KMS-11 (cell line): Measurements from ENCODE around the gene ARHGDIG.

ENCODE experiments used
- H2AFZ ChIP-seq: fragments of 200-600 bp; sonication (generic); 2 replicates; pipeline ENCODE4 v1.6.1; 2016; ENCODE audit warnings: antibody characterized with exemption, mixed run types, low read depth
- H3K27ac ChIP-seq: fragments of 200-600 bp; sonication (generic); 2 replicates; pipeline ENCODE4 v1.6.1; 2016; ENCODE audit warnings: mild to moderate bottlenecking, mixed run types
- H3K27me3 ChIP-seq: fragments of 200-600 bp; sonication (generic); 2 replicates; pipeline ENCODE4 v1.6.1; 2017; ENCODE audit warnings: mild to moderate bottlenecking, low read depth, mixed run types, moderate library complexity; ENCODE audit not compliant: insufficient read depth
- H3K36me3 ChIP-seq: fragments of 200-600 bp; sonication (generic); 2 replicates; pipeline ENCODE4 v1.6.1; 2017; ENCODE audit warnings: mild to moderate bottlenecking, mixed run types; ENCODE audit not compliant: insufficient read depth
- H3K4me1 ChIP-seq: fragments of 200-600 bp; sonication (generic); 2 replicates; pipeline ENCODE4 v1.6.1; 2016; ENCODE audit warnings: mild to moderate bottlenecking, low read depth, mixed run types; ENCODE audit not compliant: poor library complexity, severe bottlenecking
- H3K4me2 ChIP-seq: fragments of 200-600 bp; sonication (generic); 2 replicates; pipeline ENCODE4 v1.7.0; 2016; ENCODE audit warnings: mild to moderate bottlenecking, mixed run types
- H3K4me3 ChIP-seq: fragments of 200-600 bp; sonication (generic); IDR thresholded peaks from 2 replicates; pipeline ENCODE4 v1.6.1; 2017; ENCODE audit warnings: low read depth, low read length, mixed read lengths; ENCODE audit not compliant: insufficient read depth
- H3K79me2 ChIP-seq: fragments of 200-600 bp; sonication (generic); 2 replicates; pipeline ENCODE4 v1.6.1; 2016; ENCODE audit warnings: low read depth, mixed run types; ENCODE audit not compliant: insufficient read depth
- H3K9ac ChIP-seq: fragments of 200-600 bp; sonication (generic); 2 replicates; pipeline ENCODE4 v1.6.1; 2016; ENCODE audit warnings: mild to moderate bottlenecking, mixed run types
- H4K20me1 ChIP-seq: fragments of 200-600 bp; sonication (generic); 2 replicates; pipeline ENCODE4 v1.6.1; 2016; ENCODE audit warnings: mild to moderate bottlenecking, mixed run types; ENCODE audit not compliant: insufficient read depth
- TF ChIP-seq, protein P1 (sequence below): fragments of 200-600 bp; sonication (generic); conservative IDR thresholded peaks from 2 replicates; pipeline ENCODE4 v1.6.1; 2017; ENCODE audit warnings: low read depth, mild to moderate bottlenecking, antibody characterized with exemption, low read length, moderate library complexity, mixed read lengths

The ARHGDIG gene

DNA sequence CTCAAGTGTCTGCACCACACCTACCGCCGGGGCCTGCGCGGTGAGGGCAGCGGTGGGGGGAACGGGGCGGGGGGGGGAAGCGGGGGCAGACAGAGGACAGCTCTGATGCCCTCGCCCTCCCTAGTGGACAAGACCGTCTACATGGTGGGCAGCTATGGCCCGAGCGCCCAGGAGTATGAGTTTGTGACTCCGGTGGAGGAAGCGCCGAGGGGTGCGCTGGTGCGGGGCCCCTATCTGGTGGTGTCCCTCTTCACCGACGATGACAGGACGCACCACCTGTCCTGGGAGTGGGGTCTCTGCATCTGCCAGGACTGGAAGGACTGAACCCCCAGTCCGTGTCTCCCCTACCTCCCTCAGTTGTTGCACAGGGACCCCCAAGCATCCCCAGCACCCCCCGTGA, 2.1 kb downstream of the ARHGDIG start:
- Histone ChIP-seq H2AFZ (no peak overlapping the region), H3K4me1 (peaks cover 4% of the 10 kb centered on the region), H3K27me3 (peaks cover 15% of the 10 kb centered on the region; the same call in 1 of the 2 replicates), H4K20me1 (no peaks in the 10 kb centered on the region), H3K4me3 (no peak overlapping the region), H3K27ac (no peak overlapping the region), H3K4me2 (no peak overlapping the region), H3K9ac (no peak overlapping the region), H3K79me2 (no peaks in the 10 kb centered on the region), H3K36me3 (no peaks in the 10 kb centered on the region; the same call in 1 of the 2 replicates)
- TF ChIP-seq, protein P1, sequence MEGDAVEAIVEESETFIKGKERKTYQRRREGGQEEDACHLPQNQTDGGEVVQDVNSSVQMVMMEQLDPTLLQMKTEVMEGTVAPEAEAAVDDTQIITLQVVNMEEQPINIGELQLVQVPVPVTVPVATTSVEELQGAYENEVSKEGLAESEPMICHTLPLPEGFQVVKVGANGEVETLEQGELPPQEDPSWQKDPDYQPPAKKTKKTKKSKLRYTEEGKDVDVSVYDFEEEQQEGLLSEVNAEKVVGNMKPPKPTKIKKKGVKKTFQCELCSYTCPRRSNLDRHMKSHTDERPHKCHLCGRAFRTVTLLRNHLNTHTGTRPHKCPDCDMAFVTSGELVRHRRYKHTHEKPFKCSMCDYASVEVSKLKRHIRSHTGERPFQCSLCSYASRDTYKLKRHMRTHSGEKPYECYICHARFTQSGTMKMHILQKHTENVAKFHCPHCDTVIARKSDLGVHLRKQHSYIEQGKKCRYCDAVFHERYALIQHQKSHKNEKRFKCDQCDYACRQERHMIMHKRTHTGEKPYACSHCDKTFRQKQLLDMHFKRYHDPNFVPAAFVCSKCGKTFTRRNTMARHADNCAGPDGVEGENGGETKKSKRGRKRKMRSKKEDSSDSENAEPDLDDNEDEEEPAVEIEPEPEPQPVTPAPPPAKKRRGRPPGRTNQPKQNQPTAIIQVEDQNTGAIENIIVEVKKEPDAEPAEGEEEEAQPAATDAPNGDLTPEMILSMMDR, result no peak

DNA sequence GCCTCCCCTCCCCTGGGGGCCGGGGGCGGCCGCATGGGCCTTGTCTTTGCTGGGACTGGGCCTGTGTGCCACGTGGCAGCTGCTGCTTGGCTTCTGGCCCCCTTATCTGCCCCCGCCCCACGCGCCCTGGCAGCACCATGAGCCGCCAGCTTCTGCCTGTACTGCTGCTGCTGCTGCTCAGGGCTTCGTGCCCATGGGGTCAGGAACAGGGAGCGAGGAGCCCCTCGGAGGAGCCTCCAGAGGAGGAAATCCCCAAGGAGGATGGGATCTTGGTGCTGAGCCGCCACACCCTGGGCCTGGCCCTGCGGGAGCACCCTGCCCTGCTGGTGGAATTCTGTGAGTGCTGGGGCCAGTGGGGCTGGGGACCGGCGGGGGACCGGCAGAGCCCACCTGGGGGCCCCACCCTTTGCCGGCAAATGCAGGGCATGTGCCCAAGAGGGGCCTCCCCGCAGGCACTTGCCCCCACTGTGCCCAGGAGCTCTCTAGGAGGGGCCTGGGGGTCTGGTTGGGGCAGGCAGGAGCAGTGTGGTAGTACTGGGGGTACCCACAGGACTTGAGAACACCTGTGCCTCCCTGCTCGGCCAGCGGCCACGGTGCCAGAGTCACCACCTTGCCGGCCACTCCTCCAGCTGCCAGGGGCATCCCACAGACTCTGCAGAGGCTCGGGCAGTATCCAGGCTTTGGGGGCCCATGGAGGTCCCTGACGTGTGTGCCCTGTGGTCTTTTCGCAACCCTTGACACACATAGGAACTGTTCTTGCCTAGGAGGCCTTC, 2.8 kb downstream of the ARHGDIG start, which contains the start of gene PDIA2:
Gene PDIA2, plus strand, starts transcription at position 132 of the 773 bp plus-strand sequence. Its CDS starts 6 bp downstream, at position 138.
- Histone ChIP-seq H3K36me3 (no peaks in the 10 kb centered on the region; the same call in 1 of the 2 replicates), H2AFZ (no peak within 1 kb of the TSS), H3K27me3 (peaks cover 15% of the 10 kb centered on the region; the same call in 1 of the 2 replicates), H3K9ac (no peak within 1 kb of the TSS), H3K4me3 (no peak within 1 kb of the TSS), H3K27ac (no peak within 1 kb of the TSS), H4K20me1 (no peaks in the 10 kb centered on the region), H3K79me2 (no peaks in the 10 kb centered on the region), H3K4me1 (peaks cover 4% of the 10 kb centered on the region), H3K4me2 (no peak within 1 kb of the TSS)
- TF ChIP-seq, protein P1, result no peak

DNA sequence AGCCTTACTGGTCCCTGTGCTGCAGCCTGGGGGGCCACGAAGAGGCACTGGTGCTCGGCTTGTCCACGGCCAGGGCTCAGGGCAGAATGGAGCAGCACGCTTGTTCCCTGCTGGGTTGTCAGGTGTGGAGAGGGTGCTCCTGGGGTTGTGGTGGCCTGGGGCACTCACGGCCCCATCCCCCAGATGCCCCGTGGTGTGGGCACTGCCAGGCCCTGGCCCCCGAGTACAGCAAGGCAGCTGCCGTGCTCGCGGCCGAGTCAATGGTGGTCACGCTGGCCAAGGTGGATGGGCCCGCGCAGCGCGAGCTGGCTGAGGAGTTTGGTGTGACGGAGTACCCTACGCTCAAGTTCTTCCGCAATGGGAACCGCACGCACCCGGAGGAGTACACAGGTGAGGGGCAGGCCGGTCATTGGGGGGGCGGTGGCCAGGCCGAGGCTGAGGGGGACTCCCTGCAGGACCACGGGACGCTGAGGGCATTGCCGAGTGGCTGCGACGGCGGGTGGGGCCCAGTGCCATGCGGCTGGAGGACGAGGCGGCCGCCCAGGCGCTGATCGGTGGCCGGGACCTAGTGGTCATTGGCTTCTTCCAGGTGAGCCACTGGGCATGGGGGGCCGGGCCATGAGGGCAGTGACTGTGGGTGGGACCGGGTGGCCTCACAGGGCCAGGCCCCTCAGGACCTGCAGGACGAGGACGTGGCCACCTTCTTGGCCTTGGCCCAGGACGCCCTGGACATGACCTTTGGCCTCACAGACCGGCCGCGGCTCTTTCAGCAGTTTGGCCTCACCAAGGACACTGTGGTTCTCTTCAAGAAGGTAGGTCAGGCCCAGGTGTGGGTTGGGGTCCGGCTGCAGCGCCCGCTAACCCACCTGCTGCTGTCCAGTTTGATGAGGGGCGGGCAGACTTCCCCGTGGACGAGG, 4.1 kb downstream of the ARHGDIG start:
- H3K27me3 ChIP-seq, result peaks cover 15% of the 10 kb centered on the region; the same call in 1 of the 2 replicates
- H3K9ac ChIP-seq, result no peak overlapping the region
- H3K4me1 ChIP-seq, result peaks cover under 1% of the 10 kb centered on the region
- H4K20me1 ChIP-seq, result no peaks in the 10 kb centered on the region
- TF ChIP-seq, protein P1, result no peak
- H3K4me2 ChIP-seq, result no peak overlapping the region
- no peak overlapping the region for H3K27ac ChIP-seq
- no peak overlapping the region for H3K4me3 ChIP-seq
- no peak overlapping the region for H2AFZ ChIP-seq
- no peaks in the 10 kb centered on the region; the same call in 1 of the 2 replicates for H3K36me3 ChIP-seq
- no peaks in the 10 kb centered on the region for H3K79me2 ChIP-seq

DNA sequence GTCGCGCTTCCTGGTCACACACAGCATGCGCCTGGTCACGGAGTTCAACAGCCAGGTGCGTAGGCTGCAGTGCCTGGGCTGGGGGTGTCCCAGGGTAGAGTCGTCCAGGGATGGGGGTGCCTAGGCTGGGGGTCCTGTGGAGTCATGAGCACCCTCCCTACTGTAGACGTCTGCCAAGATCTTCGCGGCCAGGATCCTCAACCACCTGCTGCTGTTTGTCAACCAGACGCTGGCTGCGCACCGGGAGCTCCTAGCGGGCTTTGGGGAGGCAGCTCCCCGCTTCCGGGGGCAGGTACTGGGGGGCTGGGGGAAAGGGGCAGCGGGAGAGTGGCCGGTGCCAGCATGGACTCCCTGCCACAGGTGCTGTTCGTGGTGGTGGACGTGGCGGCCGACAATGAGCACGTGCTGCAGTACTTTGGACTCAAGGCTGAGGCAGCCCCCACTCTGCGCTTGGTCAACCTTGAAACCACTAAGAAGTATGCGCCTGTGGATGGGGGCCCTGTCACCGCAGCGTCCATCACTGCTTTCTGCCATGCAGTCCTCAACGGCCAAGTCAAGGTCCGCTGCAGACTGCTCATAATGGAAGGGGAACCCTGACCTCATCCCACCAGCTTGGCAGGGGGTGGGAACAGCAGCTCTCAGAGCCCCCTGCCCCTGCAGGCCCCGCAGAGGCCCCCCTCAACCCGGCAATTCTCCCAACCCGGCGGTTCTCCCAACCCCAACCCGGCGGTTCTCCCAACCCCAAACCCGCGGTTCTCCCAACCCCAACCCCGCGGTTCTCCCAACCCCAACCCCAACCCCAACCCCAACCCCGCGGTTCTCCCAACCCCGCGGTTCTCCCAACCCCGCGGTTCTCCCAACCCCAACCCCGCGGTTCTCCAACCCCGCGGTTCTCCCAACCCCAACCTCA, 5.0 kb downstream of the ARHGDIG start:
- Histone ChIP-seq H2AFZ (no peak overlapping the region), H3K4me1 (no peaks in the 10 kb centered on the region), H3K4me3 (no peak overlapping the region), H3K79me2 (no peaks in the 10 kb centered on the region), H3K9ac (no peak overlapping the region), H3K4me2 (no peak overlapping the region), H3K27ac (no peak overlapping the region), H3K36me3 (no peaks in the 10 kb centered on the region; the same call in 1 of the 2 replicates), H4K20me1 (no peaks in the 10 kb centered on the region), H3K27me3 (peaks cover 15% of the 10 kb centered on the region; the same call in 1 of the 2 replicates)
- TF ChIP-seq, protein P1, result no peak
